SW 1271 (cell line): ENCODE results near the gene HLCS.

Experiments used
- DNase-seq, 2 experiments: peaks; one replicate each; lab custom pipeline; 2025; lab: John Stamatoyannopoulos, UW

The HLCS gene

DNA sequence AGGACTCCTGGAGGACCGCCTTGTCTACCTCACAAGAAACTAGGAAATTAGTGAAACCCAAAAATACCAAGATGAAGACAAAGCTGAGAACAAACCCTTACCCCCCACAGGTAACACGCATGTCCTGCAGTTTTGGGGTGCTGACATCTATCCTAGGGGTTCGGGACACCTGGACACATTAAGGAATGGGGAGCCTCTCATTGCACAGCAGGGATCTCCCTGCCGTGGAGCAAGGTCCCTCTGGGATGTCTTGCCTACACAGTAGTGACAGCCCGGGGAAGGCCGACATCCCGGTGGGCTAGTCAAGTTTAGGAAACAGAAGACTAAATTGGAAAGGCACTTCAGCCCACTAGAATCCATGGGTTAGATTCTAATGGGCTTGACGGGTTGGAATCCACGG, 223.0 kb downstream of the HLCS start:
- no peak for DNase-seq

GRCh38 chr21:36743008-36743407, 223.5 kb downstream of the HLCS start:
- DNase-seq = no peak

- DNase-seq = no peak
These were observed 225.0 kb downstream of the HLCS start for GRCh38 chr21:36741506-36741905.

DNA sequence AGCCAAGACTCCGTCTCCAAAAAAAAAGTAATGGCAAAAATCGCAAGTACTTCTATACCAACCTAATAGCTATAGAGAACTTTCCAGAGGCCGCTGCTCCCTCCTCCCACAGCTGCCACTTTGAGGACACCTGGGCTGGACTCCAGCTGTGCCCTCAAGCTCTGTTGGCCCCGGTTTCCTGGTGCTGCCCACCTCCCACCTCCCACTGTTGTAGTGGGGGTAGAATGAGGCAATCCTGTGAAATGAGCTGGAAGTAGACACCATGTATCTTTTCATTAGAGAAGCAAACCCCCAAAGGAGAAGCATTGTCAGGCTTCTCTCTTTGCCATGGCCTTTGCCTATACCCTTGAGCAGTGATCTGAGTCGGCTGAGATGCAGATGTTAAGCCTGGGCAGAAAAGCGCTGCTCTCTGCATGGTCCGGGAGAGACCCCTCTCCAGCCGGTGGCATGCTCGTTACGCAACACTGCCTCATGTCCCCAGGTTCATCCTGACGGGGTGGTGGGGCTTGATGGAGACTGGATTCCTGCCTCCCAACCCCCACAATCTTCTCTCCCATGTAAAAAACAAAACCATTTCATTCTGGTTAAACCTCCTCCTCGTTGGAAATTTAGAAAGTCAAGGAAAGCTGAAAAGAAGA, 227.9 kb downstream of the HLCS start:
- DNase-seq = no peak

DNA sequence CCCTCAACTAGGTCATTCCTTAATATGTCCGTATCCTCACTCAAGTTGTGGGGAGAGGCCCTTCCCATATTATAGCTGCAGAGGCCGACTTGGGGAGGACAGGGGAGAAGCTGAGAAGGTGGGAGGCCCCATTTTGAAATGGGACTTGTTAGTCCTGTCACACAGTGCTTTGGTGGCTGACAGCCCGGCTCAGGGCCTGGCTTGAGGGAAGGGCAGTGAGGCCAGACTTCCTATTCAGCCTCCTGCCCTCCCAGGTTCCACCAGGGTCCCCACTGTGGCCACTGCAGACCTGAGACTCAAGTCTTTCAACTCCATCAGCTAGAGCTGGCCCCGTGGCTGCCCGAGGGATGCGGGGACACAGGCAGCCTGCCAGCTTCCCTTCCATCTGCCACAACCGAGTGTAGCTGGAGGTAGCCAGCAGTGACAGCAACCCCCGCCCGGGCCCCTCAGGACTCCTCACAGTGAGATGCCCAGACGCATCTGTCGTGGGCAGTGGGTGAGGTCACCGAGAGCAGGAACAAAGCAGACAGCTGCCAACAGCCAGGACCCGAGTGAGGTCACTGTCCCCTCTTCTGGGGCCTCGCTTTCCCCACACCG, 230.6 kb downstream of the HLCS start:
- DNase-seq = no peak

DNA sequence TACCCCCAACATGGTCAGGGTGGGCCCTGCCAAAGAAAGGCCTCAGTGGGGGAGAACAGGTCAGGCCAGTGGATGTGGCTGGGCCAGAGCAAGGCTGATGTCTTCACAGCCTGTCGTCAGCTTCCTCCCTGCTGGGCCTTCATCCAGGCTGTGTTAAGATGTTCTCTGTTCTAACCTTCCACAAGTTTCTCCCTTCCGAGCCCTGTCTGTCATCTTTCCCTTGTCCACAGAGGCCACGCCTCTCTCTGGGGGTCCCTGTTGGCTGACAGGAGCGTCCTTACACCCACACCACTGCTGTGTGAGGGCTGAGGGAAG, 231.3 kb downstream of the HLCS start:
- DNase-seq = no peak

DNA sequence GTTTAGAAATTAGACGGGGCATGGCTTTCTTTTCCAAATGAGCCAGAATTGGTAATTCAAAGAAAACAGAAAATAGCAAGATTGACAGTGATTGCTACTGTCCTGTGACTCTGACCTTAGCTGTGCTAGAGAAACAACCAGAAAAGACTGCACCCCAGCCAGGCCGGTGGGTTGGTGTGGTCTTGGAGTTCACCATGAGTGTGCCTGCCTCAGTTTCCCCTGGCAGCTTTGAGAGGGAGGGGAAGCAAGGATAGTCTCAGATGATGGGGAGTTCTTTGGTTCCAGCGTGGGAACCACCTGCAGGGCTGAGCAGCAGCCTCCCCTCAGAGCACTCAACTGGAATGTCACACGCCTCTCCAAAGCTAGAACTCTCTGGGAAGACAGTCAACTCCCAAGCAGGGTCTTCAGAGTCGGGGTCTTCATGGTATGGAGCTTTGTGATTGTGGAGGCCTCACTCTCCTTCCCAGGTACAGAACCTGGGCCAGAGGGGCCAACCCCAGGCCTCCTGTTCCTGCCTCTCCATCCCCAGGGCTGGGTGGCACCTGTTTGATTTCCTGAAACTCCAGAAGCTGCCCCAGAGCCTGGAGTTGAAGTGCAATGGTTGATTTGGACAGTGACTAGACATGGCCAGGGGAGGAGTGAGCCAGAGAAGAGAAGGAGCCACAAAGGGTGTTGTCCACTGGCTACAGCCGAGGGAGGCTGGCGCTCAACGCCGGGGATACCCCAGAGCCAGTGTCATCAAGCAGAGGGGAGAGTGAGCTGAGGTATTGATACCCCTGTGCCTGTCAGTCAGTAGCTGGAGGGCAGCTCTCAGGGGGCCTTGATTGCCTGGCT, 231.9 kb downstream of the HLCS start:
- DNase-seq = no peak

DNA sequence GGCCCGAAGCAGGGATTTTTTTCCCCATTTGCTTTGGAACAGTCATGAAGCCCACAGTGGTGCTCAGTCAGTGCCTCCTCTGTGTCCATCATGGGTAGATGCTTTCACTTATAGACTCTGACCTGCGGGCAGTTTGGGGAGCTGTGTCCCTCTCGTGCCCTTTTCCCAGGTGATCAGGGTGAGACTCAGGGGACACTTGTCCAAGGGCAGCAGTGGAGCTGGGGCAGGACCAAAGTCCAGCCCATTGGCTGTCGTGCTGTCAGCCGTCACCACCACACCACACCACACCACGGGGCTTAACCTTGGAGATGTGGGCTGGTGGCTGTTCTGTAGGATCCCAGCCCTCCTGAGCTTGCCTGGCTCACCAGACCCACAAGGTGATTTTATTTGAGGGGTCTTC, 232.6 kb downstream of the HLCS start:
- no peak for DNase-seq

DNA sequence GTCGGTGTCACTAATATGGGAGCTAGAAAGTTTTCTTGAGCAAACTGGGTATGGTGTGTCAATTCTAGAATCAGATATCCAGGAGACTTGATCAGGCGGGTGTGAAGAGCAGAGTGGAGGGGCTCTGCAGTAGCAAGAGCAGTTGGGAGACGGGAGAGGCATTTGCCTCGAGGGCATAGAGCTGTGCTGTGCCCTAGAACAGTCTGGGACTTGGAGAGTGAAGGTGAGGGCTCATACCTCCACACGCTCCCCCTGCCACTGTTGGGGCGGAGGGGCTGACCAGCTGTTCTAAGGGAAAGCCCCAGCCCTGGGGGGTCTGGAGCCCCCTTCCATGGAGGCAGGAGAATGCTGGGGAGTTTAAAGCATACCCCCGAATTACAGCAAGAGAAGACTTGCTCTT, 233.7 kb downstream of the HLCS start:
- no peak for DNase-seq

DNA sequence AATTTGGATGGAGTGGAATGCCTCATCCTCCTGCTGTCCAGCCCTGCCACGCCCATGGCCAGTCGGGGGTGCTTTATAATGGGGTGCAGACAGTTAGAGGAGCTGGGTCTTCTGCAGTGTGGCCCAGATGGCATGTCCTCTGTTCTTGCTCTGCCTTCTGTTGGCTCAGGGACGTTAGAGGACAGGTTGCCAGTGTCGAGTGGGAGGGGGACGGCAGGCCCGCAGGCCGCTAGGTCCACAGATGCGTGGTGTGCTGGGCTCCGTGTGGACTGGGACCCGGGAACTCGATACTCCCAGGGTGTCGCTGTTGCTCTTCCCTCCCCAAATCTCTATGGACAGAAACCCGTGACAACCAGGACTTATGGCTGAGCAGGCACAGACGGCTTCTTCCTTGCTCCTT, 234.3 kb downstream of the HLCS start:
- DNase-seq = no peak

GRCh38 chr21:36730291-36731281, 235.9 kb downstream of the HLCS start:
- DNase-seq = no peak

DNA sequence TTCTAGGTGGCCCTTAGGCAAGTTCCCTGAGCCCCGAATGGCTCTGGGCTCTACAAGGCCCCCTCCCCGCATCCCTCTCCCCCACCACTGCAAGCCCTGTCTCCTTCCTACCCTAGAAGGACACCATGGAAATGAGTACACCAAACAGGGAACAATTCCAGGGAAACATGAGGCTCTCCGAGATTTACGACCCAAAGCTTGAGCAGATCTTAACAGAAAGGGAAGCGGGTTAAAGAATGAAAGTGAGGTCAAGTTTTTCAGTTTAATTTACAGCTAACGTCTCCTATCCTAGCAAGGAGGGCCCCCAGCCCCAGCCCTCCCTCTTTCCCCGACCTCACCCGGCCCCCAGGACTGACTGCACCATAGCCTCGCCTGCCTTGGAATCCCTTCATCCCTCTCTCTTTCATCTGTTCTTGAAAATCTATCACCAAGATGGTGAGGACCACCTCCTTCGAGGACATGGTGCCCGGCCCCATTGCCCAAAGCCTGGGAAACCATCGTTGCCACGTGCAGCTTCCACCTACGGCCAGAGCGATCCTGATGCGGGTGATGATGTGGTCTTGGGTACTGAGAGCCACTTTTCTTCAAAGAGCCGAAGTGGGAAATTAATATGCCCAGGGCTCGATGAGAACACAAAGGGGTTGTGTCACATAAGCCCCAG, 237.0 kb downstream of the HLCS start:
- no peak for DNase-seq

- no peak for DNase-seq
These were observed 237.9 kb downstream of the HLCS start for GRCh38 chr21:36728371-36729111.

GRCh38 chr21:36727866-36728265, 238.6 kb downstream of the HLCS start:
- DNase-seq = no peak

DNA sequence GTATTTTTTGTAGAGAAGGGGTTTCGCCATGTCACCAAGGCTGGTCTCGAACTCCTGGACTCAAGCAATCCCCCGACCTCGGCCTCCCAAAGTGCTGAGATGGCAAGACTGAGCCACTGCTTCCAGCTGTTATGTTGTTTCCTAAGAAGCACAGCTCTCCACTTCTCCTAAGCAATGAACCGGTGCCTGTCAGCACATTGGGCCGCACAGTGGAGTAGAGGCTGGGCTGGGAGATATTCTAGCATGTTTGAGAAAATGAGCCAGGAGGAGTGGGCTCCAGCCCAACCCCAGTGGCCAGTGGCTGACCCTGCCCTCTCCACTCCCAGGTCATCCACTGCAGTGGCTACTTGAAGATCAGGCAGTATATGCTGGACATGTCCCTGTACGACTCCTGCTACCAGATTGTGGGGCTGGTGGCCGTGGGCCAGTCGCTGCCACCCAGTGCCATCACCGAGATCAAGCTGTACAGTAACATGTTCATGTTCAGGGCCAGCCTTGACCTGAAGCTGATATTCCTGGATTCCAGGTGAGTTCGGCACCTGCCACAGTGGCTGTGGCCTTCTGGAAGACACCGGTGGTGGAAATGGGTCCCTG, 240.6 kb downstream of the HLCS start:
- no peak for DNase-seq

DNA sequence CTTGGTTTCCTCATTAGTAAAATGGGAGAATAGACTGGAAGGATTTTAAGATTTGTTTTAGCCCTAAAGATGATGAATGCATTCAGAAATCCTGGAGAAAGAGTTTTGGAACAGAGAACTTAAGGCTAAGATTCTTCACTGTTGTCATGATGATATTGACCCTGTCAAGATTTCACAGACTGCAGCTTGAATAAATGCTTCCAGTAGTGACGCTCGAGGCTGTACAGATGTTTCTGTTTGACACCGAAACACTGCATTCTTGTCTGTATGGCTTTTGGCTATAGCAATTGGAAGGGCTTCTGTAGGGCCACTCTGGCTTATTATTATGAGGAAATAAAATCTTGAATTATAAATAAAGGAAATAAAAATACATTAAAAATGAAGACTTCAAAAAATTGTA, 241.8 kb downstream of the HLCS start:
- no peak for DNase-seq

DNA sequence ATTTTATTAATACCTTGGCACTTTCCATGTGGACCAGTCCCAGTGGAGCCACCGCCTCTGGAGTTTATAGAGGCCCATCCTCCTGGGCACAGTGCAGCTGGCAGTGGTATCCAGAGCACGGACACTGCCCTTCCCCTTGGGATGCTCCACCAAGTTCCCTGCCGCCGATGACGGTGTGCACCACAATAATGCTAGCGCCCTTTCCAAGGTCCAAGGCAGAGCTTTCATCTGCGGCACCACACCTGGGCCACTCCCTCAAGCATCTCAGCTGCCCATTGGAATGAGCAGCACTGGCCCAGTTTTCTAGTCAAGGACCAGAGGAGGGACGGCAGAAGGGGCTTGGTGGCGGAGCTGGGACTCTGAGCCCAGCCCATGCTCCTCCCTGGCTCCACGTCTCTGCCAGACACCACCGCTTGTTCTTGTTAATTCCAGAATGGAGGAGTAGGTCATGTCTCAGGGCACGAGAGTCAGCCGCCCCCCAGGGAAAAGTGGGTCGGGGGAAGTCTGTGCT, 243.0 kb downstream of the HLCS start:
- DNase-seq = no peak

- no peak for DNase-seq
These were observed 243.8 kb downstream of the HLCS start for GRCh38 chr21:36722370-36723368.

GRCh38 chr21:36721817-36722216, 244.7 kb downstream of the HLCS start:
- DNase-seq = no peak
